K562 (cell line): ENCODE data around the gene AMDHD2. TPM values are rescaled to one million over a fixed set of nuclear protein-coding genes. Genes with fewer than 3 reads are reported as not detected.
A peak's percentile ranks its signal among the peaks of the same experiment; 100 is the strongest.

Experiments used
- PHF8 ChIP-seq: fragments of 200-600 bp; sonication (generic); IDR thresholded peaks from 2 replicates; pipeline ENCODE4 v1.6.1; 2012; ENCODE audit warnings: mixed run types, mild to moderate bottlenecking, inconsistent platforms, low read length, moderate library complexity, borderline replicate concordance
- TAF9B ChIP-seq: fragments of 450-650 bp; IDR thresholded peaks from 2 replicates; pipeline ENCODE4 v1.6.1; 2018; ENCODE audit warnings: mild to moderate bottlenecking; ENCODE audit not compliant: partially characterized antibody
- ZBTB9 ChIP-seq: fragments of 450-650 bp; formaldehyde crosslinking; IDR thresholded peaks from 2 replicates; pipeline ENCODE4 v1.4.0; 2020; ENCODE audit warnings: mild to moderate bottlenecking, moderate library complexity
- ZNF311 ChIP-seq: fragments of 250-450 bp; sonication (Bioruptor Pico); IDR thresholded peaks from 2 replicates; pipeline ENCODE4 v1.4.0; 2020; ENCODE audit warnings: mild to moderate bottlenecking, moderate library complexity
- ZNF764 ChIP-seq: fragments of 250-450 bp; sonication (Bioruptor Pico); IDR thresholded peaks from 2 replicates; pipeline ENCODE4 v1.4.0; 2020; ENCODE audit warnings: low read depth, mild to moderate bottlenecking, moderate library complexity
- polyA plus RNA-seq, 8 experiments: library from polyadenylated mRNA; depleted of rRNA in 4 of 8; stranded (reverse) in 5 of 8; unstranded in 3 of 8; fragments of >200 nt; fragmentation: Nextera tagmentation in 2 of 8; fragmentation: Illumina TruSeq in 1 of 8; extraction: Ambion mirVana in 2 of 8; extraction: Trizol in 1 of 8; gene quantifications; 2 replicates each; pipeline versions ENCODE4 v1.2.1 to v1.2.3, GENCODE V29; 2011 to 2014; ENCODE audit warnings: inconsistent platforms in 1 of 8, missing spikeins in 1 of 8
- total RNA-seq, 7 experiments: library from RNA; depleted of rRNA in 6 of 7; stranded (reverse); fragments of >200 nt in 6 of 7; fragmentation: Illumina TruSeq in 2 of 7; extraction: Trizol in 2 of 7; gene quantifications; 2 replicates each; pipeline versions ENCODE4 v1.2.1 to v1.2.3, GENCODE V29; 2011 to 2021; ENCODE audit warnings: low replicate concordance in 1 of 7
- TF ChIP-seq, protein P1 (sequence below): IDR thresholded peaks from 2 replicates; pipeline ENCODE4 v1.6.1; 2011; ENCODE audit not compliant: insufficient read length; ENCODE audit errors: extremely low read depth
- TF ChIP-seq, protein P2 (sequence below): sonication (generic); formaldehyde crosslinking; IDR thresholded peaks from 2 replicates; pipeline ENCODE4 v1.8.0; 2022; ENCODE audit warnings: mild to moderate bottlenecking, missing genetic modification reagents, borderline replicate concordance
- TF ChIP-seq, protein P3 (sequence below): fragments of 250-450 bp; sonication (Bioruptor Pico); IDR thresholded peaks from 2 replicates; pipeline ENCODE4 v1.4.0; 2020
- TF ChIP-seq, protein P4 (sequence below), 2 experiments: fragments of 200-800 bp in 1 of 2; sonication (Bioruptor generic) in 1 of 2; sonication (generic) in 1 of 2; formaldehyde crosslinking in 1 of 2; IDR thresholded peaks in 1 of 2; conservative IDR thresholded peaks in 1 of 2; 2 replicates each; pipeline versions ENCODE4 v1.5.0 to v1.6.1; 2016 to 2020; ENCODE audit warnings: missing compliant biosample characterization in 1 of 2, missing genetic modification characterization in 1 of 2, missing genetic modification reagents in 1 of 2
- TF ChIP-seq, protein P5 (sequence below), 2 experiments: fragments of 450-650 bp; conservative IDR thresholded peaks; 2 replicates each; pipeline ENCODE4 v1.6.1; 2017; ENCODE audit warnings: mild to moderate bottlenecking in 2 of 2, moderate library complexity in 2 of 2

Gene AMDHD2
- total and polyA plus RNA-seq, 9 of the 15 experiments (the other 6 are each of a cell fraction or from before 2014, with no cell fraction given): 0.38 to 56.9 (median 18.3) TPM; not detected in 1

DNA sequence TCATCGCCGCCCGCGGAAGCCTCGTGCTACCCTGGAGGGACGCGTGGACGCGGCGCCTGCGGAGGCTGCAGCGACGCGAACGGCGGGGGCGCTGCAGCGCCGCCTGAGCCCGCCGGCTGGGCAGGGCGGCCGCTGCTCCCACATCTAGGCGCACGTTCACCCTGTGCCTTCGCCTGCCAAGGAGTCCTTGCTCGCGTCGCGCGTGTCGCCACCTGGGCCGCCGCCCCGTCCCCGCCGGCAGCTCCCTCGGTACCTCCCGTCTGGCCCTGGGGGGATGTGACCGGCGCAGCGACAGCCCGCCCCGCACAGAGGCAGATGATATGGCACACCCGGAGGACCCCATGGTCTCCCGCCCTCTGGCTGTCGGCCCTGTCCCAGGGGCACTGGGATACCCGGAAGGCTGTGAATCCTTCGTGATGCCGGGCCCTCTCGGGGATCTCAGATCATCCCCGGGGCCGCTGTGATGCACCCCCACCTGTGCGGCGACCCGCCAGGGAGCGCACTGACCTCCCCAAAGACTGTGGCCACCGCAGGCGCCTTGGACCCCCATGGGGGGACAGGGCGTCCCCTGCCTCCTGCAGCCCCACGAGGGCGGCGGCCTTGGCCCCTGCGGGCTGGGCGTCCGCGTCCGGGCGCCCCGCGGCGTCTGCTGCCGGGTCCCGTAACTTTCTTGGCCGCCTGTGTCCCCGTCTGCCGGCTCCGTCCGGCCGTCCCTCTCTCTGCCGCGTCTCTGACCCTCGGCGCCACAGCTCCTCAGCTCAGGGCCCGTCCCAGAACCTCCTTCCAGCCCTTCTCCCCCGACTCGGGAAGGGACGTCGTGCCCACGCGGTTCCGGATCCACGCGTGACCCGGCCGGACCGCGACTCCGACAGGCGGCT, 45.9 kb upstream of the AMDHD2 start (continued):
- TF ChIP-seq, protein P1, sequence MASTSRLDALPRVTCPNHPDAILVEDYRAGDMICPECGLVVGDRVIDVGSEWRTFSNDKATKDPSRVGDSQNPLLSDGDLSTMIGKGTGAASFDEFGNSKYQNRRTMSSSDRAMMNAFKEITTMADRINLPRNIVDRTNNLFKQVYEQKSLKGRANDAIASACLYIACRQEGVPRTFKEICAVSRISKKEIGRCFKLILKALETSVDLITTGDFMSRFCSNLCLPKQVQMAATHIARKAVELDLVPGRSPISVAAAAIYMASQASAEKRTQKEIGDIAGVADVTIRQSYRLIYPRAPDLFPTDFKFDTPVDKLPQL: no peak
- peak; percentile 42; the same call in 1 of the 2 replicates for TF ChIP-seq PHF8
- TF ChIP-seq, protein P2, sequence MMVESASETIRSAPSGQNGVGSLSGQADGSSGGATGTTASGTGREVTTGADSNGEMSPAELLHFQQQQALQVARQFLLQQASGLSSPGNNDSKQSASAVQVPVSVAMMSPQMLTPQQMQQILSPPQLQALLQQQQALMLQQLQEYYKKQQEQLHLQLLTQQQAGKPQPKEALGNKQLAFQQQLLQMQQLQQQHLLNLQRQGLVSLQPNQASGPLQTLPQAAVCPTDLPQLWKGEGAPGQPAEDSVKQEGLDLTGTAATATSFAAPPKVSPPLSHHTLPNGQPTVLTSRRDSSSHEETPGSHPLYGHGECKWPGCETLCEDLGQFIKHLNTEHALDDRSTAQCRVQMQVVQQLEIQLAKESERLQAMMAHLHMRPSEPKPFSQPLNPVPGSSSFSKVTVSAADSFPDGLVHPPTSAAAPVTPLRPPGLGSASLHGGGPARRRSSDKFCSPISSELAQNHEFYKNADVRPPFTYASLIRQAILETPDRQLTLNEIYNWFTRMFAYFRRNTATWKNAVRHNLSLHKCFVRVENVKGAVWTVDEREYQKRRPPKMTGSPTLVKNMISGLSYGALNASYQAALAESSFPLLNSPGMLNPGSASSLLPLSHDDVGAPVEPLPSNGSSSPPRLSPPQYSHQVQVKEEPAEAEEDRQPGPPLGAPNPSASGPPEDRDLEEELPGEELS (CRISPR knock-in tag): no peak
- TF ChIP-seq, protein P3, sequence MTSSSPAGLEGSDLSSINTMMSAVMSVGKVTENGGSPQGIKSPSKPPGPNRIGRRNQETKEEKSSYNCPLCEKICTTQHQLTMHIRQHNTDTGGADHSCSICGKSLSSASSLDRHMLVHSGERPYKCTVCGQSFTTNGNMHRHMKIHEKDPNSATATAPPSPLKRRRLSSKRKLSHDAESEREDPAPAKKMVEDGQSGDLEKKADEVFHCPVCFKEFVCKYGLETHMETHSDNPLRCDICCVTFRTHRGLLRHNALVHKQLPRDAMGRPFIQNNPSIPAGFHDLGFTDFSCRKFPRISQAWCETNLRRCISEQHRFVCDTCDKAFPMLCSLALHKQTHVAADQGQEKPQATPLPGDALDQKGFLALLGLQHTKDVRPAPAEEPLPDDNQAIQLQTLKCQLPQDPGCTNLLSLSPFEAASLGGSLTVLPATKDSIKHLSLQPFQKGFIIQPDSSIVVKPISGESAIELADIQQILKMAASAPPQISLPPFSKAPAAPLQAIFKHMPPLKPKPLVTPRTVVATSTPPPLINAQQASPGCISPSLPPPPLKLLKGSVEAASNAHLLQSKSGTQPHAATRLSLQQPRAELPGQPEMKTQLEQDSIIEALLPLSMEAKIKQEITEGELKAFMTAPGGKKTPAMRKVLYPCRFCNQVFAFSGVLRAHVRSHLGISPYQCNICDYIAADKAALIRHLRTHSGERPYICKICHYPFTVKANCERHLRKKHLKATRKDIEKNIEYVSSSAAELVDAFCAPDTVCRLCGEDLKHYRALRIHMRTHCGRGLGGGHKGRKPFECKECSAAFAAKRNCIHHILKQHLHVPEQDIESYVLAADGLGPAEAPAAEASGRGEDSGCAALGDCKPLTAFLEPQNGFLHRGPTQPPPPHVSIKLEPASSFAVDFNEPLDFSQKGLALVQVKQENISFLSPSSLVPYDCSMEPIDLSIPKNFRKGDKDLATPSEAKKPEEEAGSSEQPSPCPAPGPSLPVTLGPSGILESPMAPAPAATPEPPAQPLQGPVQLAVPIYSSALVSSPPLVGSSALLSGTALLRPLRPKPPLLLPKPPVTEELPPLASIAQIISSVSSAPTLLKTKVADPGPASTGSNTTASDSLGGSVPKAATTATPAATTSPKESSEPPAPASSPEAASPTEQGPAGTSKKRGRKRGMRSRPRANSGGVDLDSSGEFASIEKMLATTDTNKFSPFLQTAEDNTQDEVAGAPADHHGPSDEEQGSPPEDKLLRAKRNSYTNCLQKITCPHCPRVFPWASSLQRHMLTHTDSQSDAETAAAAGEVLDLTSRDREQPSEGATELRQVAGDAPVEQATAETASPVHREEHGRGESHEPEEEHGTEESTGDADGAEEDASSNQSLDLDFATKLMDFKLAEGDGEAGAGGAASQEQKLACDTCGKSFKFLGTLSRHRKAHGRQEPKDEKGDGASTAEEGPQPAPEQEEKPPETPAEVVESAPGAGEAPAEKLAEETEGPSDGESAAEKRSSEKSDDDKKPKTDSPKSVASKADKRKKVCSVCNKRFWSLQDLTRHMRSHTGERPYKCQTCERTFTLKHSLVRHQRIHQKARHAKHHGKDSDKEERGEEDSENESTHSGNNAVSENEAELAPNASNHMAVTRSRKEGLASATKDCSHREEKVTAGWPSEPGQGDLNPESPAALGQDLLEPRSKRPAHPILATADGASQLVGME (CRISPR knock-in tag): peak; percentile 82; the same call in 1 of the 2 replicates
- no peak for TF ChIP-seq ZNF311 (CRISPR knock-in tag)
- peak; percentile 79; the same call in 1 of the 2 replicates for TF ChIP-seq ZBTB9
- TF ChIP-seq, protein P4, sequence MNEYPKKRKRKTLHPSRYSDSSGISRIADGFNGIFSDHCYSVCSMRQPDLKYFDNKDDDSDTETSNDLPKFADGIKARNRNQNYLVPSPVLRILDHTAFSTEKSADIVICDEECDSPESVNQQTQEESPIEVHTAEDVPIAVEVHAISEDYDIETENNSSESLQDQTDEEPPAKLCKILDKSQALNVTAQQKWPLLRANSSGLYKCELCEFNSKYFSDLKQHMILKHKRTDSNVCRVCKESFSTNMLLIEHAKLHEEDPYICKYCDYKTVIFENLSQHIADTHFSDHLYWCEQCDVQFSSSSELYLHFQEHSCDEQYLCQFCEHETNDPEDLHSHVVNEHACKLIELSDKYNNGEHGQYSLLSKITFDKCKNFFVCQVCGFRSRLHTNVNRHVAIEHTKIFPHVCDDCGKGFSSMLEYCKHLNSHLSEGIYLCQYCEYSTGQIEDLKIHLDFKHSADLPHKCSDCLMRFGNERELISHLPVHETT (CRISPR knock-in tag; conservative IDR thresholded peaks at IDR 0.05 in 1 of 2, IDR thresholded peaks at IDR 0.05 in 1 of 2): peak in 1 of 2 experiments; percentile 57; a peak in 1 of 4 replicates
- 0 out of 2 replicates have a peak, but pooled peaks have one; percentile 66 for TF ChIP-seq ZNF764 (CRISPR knock-in tag)
- no peak for TF ChIP-seq TAF9B
- TF ChIP-seq, protein P5, sequence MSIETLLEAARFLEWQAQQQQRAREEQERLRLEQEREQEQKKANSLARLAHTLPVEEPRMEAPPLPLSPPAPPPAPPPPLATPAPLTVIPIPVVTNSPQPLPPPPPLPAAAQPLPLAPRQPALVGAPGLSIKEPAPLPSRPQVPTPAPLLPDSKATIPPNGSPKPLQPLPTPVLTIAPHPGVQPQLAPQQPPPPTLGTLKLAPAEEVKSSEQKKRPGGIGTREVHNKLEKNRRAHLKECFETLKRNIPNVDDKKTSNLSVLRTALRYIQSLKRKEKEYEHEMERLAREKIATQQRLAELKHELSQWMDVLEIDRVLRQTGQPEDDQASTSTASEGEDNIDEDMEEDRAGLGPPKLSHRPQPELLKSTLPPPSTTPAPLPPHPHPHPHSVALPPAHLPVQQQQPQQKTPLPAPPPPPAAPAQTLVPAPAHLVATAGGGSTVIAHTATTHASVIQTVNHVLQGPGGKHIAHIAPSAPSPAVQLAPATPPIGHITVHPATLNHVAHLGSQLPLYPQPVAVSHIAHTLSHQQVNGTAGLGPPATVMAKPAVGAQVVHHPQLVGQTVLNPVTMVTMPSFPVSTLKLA (conservative IDR thresholded peaks at IDR 0.05): peak in 1 of 2 experiments; percentile 38; a peak in 2 of 4 replicates
